ENCODE measurements around the gene LPP.

DNA sequence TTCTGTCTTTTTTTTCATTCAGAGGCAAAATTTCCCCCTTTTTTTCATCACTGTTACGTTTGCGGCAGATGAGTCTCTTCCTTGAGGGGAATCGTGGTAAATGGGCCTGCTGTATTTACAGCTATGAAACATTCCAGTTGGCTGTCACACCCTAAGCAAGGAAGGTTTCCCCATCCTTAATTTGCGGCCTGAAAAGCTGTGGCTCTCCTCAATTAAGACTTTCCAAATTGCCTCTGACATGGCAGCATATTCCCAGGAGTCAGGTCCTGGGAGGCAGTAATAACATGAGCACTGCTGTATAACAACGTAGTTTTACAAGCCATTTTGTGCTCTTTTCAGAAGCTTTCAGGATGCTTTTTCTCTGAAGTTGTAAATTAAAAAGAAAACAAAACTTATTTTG is 420.9 kb downstream of the LPP start:
- TF ChIP-seq, protein P1, sequence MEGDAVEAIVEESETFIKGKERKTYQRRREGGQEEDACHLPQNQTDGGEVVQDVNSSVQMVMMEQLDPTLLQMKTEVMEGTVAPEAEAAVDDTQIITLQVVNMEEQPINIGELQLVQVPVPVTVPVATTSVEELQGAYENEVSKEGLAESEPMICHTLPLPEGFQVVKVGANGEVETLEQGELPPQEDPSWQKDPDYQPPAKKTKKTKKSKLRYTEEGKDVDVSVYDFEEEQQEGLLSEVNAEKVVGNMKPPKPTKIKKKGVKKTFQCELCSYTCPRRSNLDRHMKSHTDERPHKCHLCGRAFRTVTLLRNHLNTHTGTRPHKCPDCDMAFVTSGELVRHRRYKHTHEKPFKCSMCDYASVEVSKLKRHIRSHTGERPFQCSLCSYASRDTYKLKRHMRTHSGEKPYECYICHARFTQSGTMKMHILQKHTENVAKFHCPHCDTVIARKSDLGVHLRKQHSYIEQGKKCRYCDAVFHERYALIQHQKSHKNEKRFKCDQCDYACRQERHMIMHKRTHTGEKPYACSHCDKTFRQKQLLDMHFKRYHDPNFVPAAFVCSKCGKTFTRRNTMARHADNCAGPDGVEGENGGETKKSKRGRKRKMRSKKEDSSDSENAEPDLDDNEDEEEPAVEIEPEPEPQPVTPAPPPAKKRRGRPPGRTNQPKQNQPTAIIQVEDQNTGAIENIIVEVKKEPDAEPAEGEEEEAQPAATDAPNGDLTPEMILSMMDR (IDR thresholded peaks at IDR 0.05) = no peak
- no peak for TF ChIP-seq POLR2A (IDR thresholded peaks at IDR 0.05)

Measured in tibial nerve (tissue), 3 donors.